SK-N-SH (cell line): ENCODE measurements around the gene RASSF1. TPM values are rescaled to one million over a fixed set of nuclear protein-coding genes. Genes with fewer than 3 reads are reported as not detected.

ENCODE experiments used
- CTCF ChIA-PET: fragments of 300-600, 350-600 bp; formaldehyde crosslinking; extraction: SDS; loops from one replicate; lab custom pipeline; 2021; lab: Yijun Ruan, JAX
- POLR2A ChIA-PET: fragments of 350-600 bp; sonication (Branson Sonifier 250); formaldehyde crosslinking; extraction: SDS; loops from one replicate; lab custom pipeline; 2020; ENCODE audit warnings: antibody characterized with exemption, inconsistent platforms; lab: Yijun Ruan, JAX
- DNase-seq: peaks from one replicate; pipeline ENCODE4 v3.0.0; 2012
- H2AFZ ChIP-seq: fragments of 200-600 bp; sonication (generic); 2 replicates; pipeline ENCODE4 v1.8.1; 2016; ENCODE audit warnings: antibody characterized with exemption, mild to moderate bottlenecking, low read depth
- H3F3A ChIP-seq: fragments of 200-600 bp; sonication (generic); replicated peaks from 2 replicates; pipeline ENCODE3; 2016; ENCODE audit warnings: antibody characterized with exemption, mild to moderate bottlenecking; ENCODE audit not compliant: insufficient read depth
- H3K27ac ChIP-seq, 2 experiments: fragments of 200-500 bp in 1 of 2; fragments of 200-600 bp in 1 of 2; sonication (Bioruptor generic) in 1 of 2; sonication (generic), shearing (Covaris generic) in 1 of 2; 2 replicates each; pipeline versions ENCODE4 v1.5.1 to v1.6.1; 2014 to 2016; ENCODE audit warnings: low read depth in 2 of 2, inconsistent platforms in 1 of 2, low read length in 1 of 2, mild to moderate bottlenecking in 1 of 2, mixed read lengths in 1 of 2
- H3K27me3 ChIP-seq: fragments of 200-600 bp; sonication (generic), shearing (Covaris generic); 2 replicates; pipeline ENCODE4 v1.6.1; 2016; ENCODE audit warnings: mixed run types; ENCODE audit not compliant: insufficient read depth
- H3K36me3 ChIP-seq, 2 experiments: fragments of 200-500 bp in 1 of 2; fragments of 200-600 bp in 1 of 2; sonication (Bioruptor generic) in 1 of 2; sonication (generic) in 1 of 2; replicated peaks in 1 of 2; 2 replicates each; pipeline versions ENCODE3 to v1.5.1; 2014 to 2016; ENCODE audit warnings: low read length in 1 of 2, mild to moderate bottlenecking in 1 of 2; ENCODE audit not compliant: insufficient read depth in 2 of 2, control insufficient read depth in 1 of 2
- H3K4me1 ChIP-seq, 2 experiments: fragments of 200-500 bp in 1 of 2; fragments of 200-600 bp in 1 of 2; sonication (Bioruptor generic) in 1 of 2; sonication (generic), shearing (Covaris generic) in 1 of 2; 2 replicates each; pipeline versions ENCODE4 v1.5.1 to v1.6.1; 2014 to 2016; ENCODE audit warnings: low read depth in 1 of 2, low read length in 1 of 2, mixed run types in 1 of 2; ENCODE audit not compliant: insufficient read depth in 2 of 2, control insufficient read depth in 1 of 2
- H3K4me2 ChIP-seq: fragments of 200-600 bp; sonication (generic), shearing (Covaris generic); 2 replicates; pipeline ENCODE4 v1.6.1; 2017; ENCODE audit warnings: mixed run types
- H3K4me3 ChIP-seq, 2 experiments: fragments of 200-500 bp in 1 of 2; fragments of 200-600 bp in 1 of 2; sonication (Bioruptor generic) in 1 of 2; sonication (generic), shearing (Covaris generic) in 1 of 2; 2 replicates each; pipeline versions ENCODE4 v1.5.1 to v1.8.1; 2014 to 2016; ENCODE audit warnings: low read depth in 2 of 2, inconsistent platforms in 1 of 2, low read length in 1 of 2, mild to moderate bottlenecking in 1 of 2, mixed read lengths in 1 of 2, moderate library complexity in 1 of 2
- H3K79me2 ChIP-seq: fragments of 200-600 bp; sonication (generic); 2 replicates; pipeline ENCODE4 v1.8.1; 2017; ENCODE audit warnings: mild to moderate bottlenecking; ENCODE audit not compliant: insufficient read depth
- H3K9ac ChIP-seq: fragments of 200-600 bp; sonication (generic); 2 replicates; pipeline ENCODE4 v1.6.1; 2017; ENCODE audit warnings: mixed run types
- H3K9me2 ChIP-seq: fragments of 200-600 bp; sonication (generic); 2 replicates; pipeline ENCODE4 v1.6.1; 2017; ENCODE audit warnings: mixed run types
- H3K9me3 ChIP-seq: fragments of 200-600 bp; sonication (generic); 2 replicates; pipeline ENCODE4 v1.6.1; 2017; ENCODE audit warnings: mixed run types, mild to moderate bottlenecking, moderate library complexity
- H4K20me1 ChIP-seq: fragments of 200-600 bp; sonication (generic); 2 replicates; pipeline ENCODE4 v1.6.1; 2017; ENCODE audit warnings: mild to moderate bottlenecking, mixed run types; ENCODE audit not compliant: insufficient read depth
- CTCF ChIP-seq: fragments of 200-600 bp; sonication (generic); IDR thresholded peaks from 2 replicates; pipeline ENCODE4 v1.6.1; 2017; ENCODE audit warnings: antibody characterized with exemption, mild to moderate bottlenecking, moderate library complexity
- ELF1 ChIP-seq: IDR thresholded peaks from 2 replicates; pipeline ENCODE4 v1.4.0; 2012
- EP300 ChIP-seq, 2 experiments: IDR thresholded peaks; 2 replicates each; pipeline versions ENCODE4 v1.4.0 to v1.6.1; 2012; ENCODE audit warnings: borderline replicate concordance in 1 of 2, low read depth in 1 of 2, low read length in 1 of 2
- EZH2phosphoT487 ChIP-seq: fragments of 200-600 bp; sonication (generic); IDR thresholded peaks from 2 replicates; pipeline ENCODE4 v1.6.1; 2017; ENCODE audit warnings: low read depth, mixed run types, mild to moderate bottlenecking, antibody characterized with exemption, moderate library complexity, borderline replicate concordance
- FOXJ3 ChIP-seq: sonication (generic); formaldehyde crosslinking; IDR thresholded peaks from 2 replicates; pipeline ENCODE4 v1.5.1; 2020; ENCODE audit warnings: mild to moderate bottlenecking, missing genetic modification reagents
- FOXM1 ChIP-seq: IDR thresholded peaks from 2 replicates; pipeline ENCODE4 v1.4.0; 2012; ENCODE audit warnings: low read depth, mild to moderate bottlenecking
- JUND ChIP-seq: IDR thresholded peaks from 2 replicates; pipeline ENCODE4 v1.4.0; 2012
- MEF2A ChIP-seq: IDR thresholded peaks from 2 replicates; pipeline ENCODE4 v1.4.0; 2012; ENCODE audit warnings: low read depth, borderline replicate concordance
- MXI1 ChIP-seq: IDR thresholded peaks from 2 replicates; pipeline ENCODE4 v1.6.1; 2012; ENCODE audit warnings: mild to moderate bottlenecking, low read depth, low read length, improper control_type of control experiment
- NFIC ChIP-seq: IDR thresholded peaks from 2 replicates; pipeline ENCODE4 v1.4.0; 2012; ENCODE audit warnings: borderline replicate concordance
- NRF1 ChIP-seq: IDR thresholded peaks from 2 replicates; pipeline ENCODE4 v1.6.1; 2012; ENCODE audit warnings: low read depth, mild to moderate bottlenecking, low read length
- RAD21 ChIP-seq: IDR thresholded peaks from 2 replicates; pipeline ENCODE4 v1.6.1; 2012; ENCODE audit warnings: mild to moderate bottlenecking, low read length
- RCOR1 ChIP-seq: fragments of 150-350 bp; IDR thresholded peaks from 2 replicates; pipeline ENCODE4 v1.6.1; 2017; ENCODE audit warnings: antibody characterized with exemption, low read length
- RFX5 ChIP-seq: IDR thresholded peaks from 2 replicates; pipeline ENCODE4 v1.6.1; 2012; ENCODE audit warnings: mild to moderate bottlenecking, improper control_type of control experiment, low read length
- SIN3A ChIP-seq: IDR thresholded peaks from 2 replicates; pipeline ENCODE4 v1.6.1; 2012; ENCODE audit warnings: low read depth, mild to moderate bottlenecking, low read length, moderate library complexity, borderline replicate concordance
- SMC3 ChIP-seq: IDR thresholded peaks from 2 replicates; pipeline ENCODE4 v1.6.1; 2012; ENCODE audit warnings: low read depth, low read length, improper control_type of control experiment
- TAF1 ChIP-seq: IDR thresholded peaks from 2 replicates; pipeline ENCODE4 v1.6.1; 2012; ENCODE audit warnings: low read depth, mild to moderate bottlenecking, low read length, moderate library complexity, borderline replicate concordance
- TEAD4 ChIP-seq: IDR thresholded peaks from 2 replicates; pipeline ENCODE4 v1.4.0; 2012; ENCODE audit warnings: mild to moderate bottlenecking, borderline replicate concordance; ENCODE audit not compliant: insufficient read depth
- YY1 ChIP-seq: IDR thresholded peaks from 2 replicates; pipeline ENCODE4 v1.4.0; 2012; ENCODE audit warnings: low read depth, mild to moderate bottlenecking
- ZBTB33 ChIP-seq: IDR thresholded peaks from 2 replicates; pipeline ENCODE4 v1.4.0; 2012; ENCODE audit warnings: low read depth, borderline replicate concordance
- WGBS: methylation state at CpG from one replicate; pipeline ENCODE4 v1.1.6; 2017; ENCODE audit warnings: low lambda C conversion rate; 5-methylcytosine and 5-hydroxymethylcytosine counted together
- polyA plus RNA-seq, 3 experiments: library from polyadenylated mRNA; depleted of rRNA; stranded (reverse); fragments of >200 nt; gene quantifications; 2 replicates each; pipeline ENCODE4 v1.2.3, GENCODE V29; 2012

The RASSF1 gene
- polyA plus RNA-seq, 1 of the 3 experiments (the other 2 are of a cell fraction), result 28.1 TPM

- H3K79me2 ChIP-seq, result peaks cover 28% of the 10 kb centered on the region
- peaks cover 3% of the 10 kb centered on the region for H3F3A ChIP-seq
- TF ChIP-seq MEF2A (no peak), RAD21 (peak; percentile 83), EZH2phosphoT487 (no peak), CTCF (peak; percentile 71), SMC3 (peak; percentile 63; the same call in 1 of the 2 replicates), NRF1 (no peak), ELF1 (no peak), TEAD4 (no peak), RCOR1 (0 out of 2 replicates have a peak, but pooled peaks have one; percentile 16), MXI1 (peak; percentile 23; the same call in 1 of the 2 replicates), SIN3A (0 out of 2 replicates have a peak, but pooled peaks have one; percentile 15), EP300 (IDR thresholded peaks at IDR 0.05; ENCODE audit: borderline replicate concordance in 1 of 2, low read depth in 1 of 2, low read length in 1 of 2) (no peak), RFX5 (no peak)
- TF ChIP-seq, all 33 proteins: peak for 6
- Histone ChIP-seq H2AFZ (no peak overlapping the region), H3K4me1 (peaks cover 11 to 42% of the 10 kb centered on the region in 2 experiments; a peak in 1 of 4 replicates), H3K4me3 (no peak overlapping the region), H3K9me3 (no peaks in the 10 kb centered on the region), H3K36me3 (peaks cover 0 to 17% of the 10 kb centered on the region in 2 experiments), H3K27me3 (no peaks in the 10 kb centered on the region), H3K9ac (no peak overlapping the region), H3K9me2 (no peaks in the 10 kb centered on the region), H3K4me2 (no peak overlapping the region), H3K27ac (peak overlapping the region in 1 of 2 experiments; percentile 35; a peak in 1 of 4 replicates), H4K20me1 (0 out of 2 replicates have a peak, but pooled peaks cover 3% of the 10 kb centered on the region)
- DNase-seq, result peak; percentile 83
- WGBS, result 18% methylated on average over 13 of the region's 14 CpGs
- ChIA-PET POLR2A (interaction anchor here (0.9 to 2.6 kb wide), 5 partner anchors 10 to 221 kb away, joined by 3 to 5 read pairs (median 4); partner anchors contain the start of genes HYAL3 and NAA80), CTCF (interaction anchor here (0.6 to 6.0 kb wide), 38 partner anchors 9 to 566 kb away, joined by 3 to 45 read pairs (median 4); partner anchors contain the start of genes CISH, HEMK1 and RASSF1)
Observed at GRCh38 chr3:50347187-50347813, 6.7 kb upstream of the RASSF1 start.

- no peak for DNase-seq
Observed at GRCh38 chr3:50345586-50346234, 5.1 kb upstream of the RASSF1 start, which contains the start of gene ZMYND10. Gene ZMYND10, minus strand, starts transcription at chr3:50345732. Its CDS starts 153 bp downstream, at chr3:50345579.

More at GRCh38 chr3:50345586-50346234, 5.1 kb upstream of the RASSF1 start, which contains the start of gene ZMYND10:
- peaks cover 3 to 32% of the 10 kb centered on the region in 2 experiments; a peak in 1 of 4 replicates for H3K4me1 ChIP-seq
- peaks cover 15% of the 10 kb centered on the region for H3K79me2 ChIP-seq
- 85% methylated on average over 30 of the region's 45 CpGs for WGBS
- CTCF ChIA-PET, result interaction anchor here (1.0 to 6.0 kb wide), 12 partner anchors 11 to 268 kb away, joined by 3 to 45 read pairs (median 10); partner anchors contain the start of gene HYAL1
- peaks cover 0 to 17% of the 10 kb centered on the region in 2 experiments for H3K36me3 ChIP-seq
- peaks cover 3% of the 10 kb centered on the region for H3F3A ChIP-seq
- H3K4me2 ChIP-seq, result no peak within 1 kb of the TSS
- H3K9me3 ChIP-seq, result no peaks in the 10 kb centered on the region
- no peak within 1 kb of the TSS for H3K27ac ChIP-seq
- no peak within 1 kb of the TSS for H3K4me3 ChIP-seq
- H3K9me2 ChIP-seq, result no peaks in the 10 kb centered on the region
- no peaks in the 10 kb centered on the region for H4K20me1 ChIP-seq
- no peak within 1 kb of the TSS for H3K9ac ChIP-seq
- TF ChIP-seq ZBTB33 (no peak), EP300 (IDR thresholded peaks at IDR 0.05; ENCODE audit: borderline replicate concordance in 1 of 2, low read depth in 1 of 2, low read length in 1 of 2) (no peak), FOXJ3 (no peak), JUND (no peak), MXI1 (no peak), CTCF (no peak), NFIC (no peak), TAF1 (no peak), YY1 (no peak), SMC3 (no peak), FOXM1 (no peak)
- TF ChIP-seq, all 33 proteins: peak for 0
- POLR2A ChIA-PET, result no interaction called here
- H3K27me3 ChIP-seq, result no peaks in the 10 kb centered on the region
- H2AFZ ChIP-seq, result no peak within 1 kb of the TSS
